WTC11 (cell line): Measurements from ENCODE around the gene OLIG1. TPM values are rescaled to one million over a fixed set of nuclear protein-coding genes. Genes with fewer than 3 reads are reported as not detected.

Experiments
- ATAC-seq: fragments of 200-7000 bp; cut with Tn5 transposase; 2 replicates; pipeline ENCODE4 v1.10.0; 2021; ENCODE audit warnings: mild to moderate bottlenecking, moderate library complexity
- CTCF ChIA-PET: fragments of 300-600 bp; sonication (Branson Sonifier 250); formaldehyde crosslinking; loops from one replicate; lab custom pipeline; 2021; ENCODE audit warnings: antibody characterized with exemption; lab: Charles Lee
- POLR2A ChIA-PET: fragments of 350-600 bp; sonication (Branson Sonifier 250); formaldehyde crosslinking; loops from one replicate; lab custom pipeline; 2021; ENCODE audit warnings: antibody characterized with exemption; lab: Charles Lee
- DNase-seq: peaks from one replicate; pipeline ENCODE4 v3.0.0; 2021; ENCODE audit warnings: low spot score
- H3K27ac Mint-ChIP-seq: 2 replicates; pipeline ENCODE4 v1.8.0; 2021; ENCODE audit warnings: mixed read lengths
- H3K27me3 Mint-ChIP-seq: 2 replicates; pipeline ENCODE4 v1.8.0; 2021; ENCODE audit warnings: low read depth, mild to moderate bottlenecking, moderate library complexity, mixed read lengths
- H3K36me3 Mint-ChIP-seq: 2 replicates; pipeline ENCODE4 v1.8.0; 2021; ENCODE audit warnings: mixed read lengths
- H3K4me1 Mint-ChIP-seq: 2 replicates; pipeline ENCODE4 v1.8.0; 2022; ENCODE audit warnings: mixed read lengths
- H3K4me3 Mint-ChIP-seq: 2 replicates; pipeline ENCODE4 v1.8.0; 2021; ENCODE audit warnings: mild to moderate bottlenecking, moderate library complexity, mixed read lengths
- H3K9me3 Mint-ChIP-seq: 2 replicates; pipeline ENCODE4 v1.8.0; 2021; ENCODE audit warnings: mixed read lengths
- CREM ChIP-seq: sonication (generic); formaldehyde crosslinking; IDR thresholded peaks from 2 replicates; pipeline ENCODE4 v1.8.1; 2022; ENCODE audit warnings: mild to moderate bottlenecking, missing genetic modification reagents, moderate library complexity
- CTCF ChIP-seq: fragments of 200-600 bp; IDR thresholded peaks from 2 replicates; pipeline ENCODE4 v1.8.0; 2022; ENCODE audit warnings: antibody characterized with exemption
- EMX1 ChIP-seq: fragments of 250-450 bp; sonication (Bioruptor Pico); IDR thresholded peaks from 2 replicates; pipeline ENCODE4 v1.8.0; 2021; ENCODE audit warnings: mild to moderate bottlenecking
- ERG ChIP-seq: fragments of 250-450 bp; sonication (Bioruptor Pico); IDR thresholded peaks from 2 replicates; pipeline ENCODE4 v1.8.0; 2021; ENCODE audit warnings: mild to moderate bottlenecking
- FOXJ3 ChIP-seq: sonication (generic); formaldehyde crosslinking; IDR thresholded peaks from 2 replicates; pipeline ENCODE4 v1.9.0; 2021; ENCODE audit warnings: missing genetic modification reagents, mild to moderate bottlenecking, borderline replicate concordance
- FOXP1 ChIP-seq: sonication (generic); formaldehyde crosslinking; IDR thresholded peaks from 2 replicates; pipeline ENCODE4 v1.8.0; 2022; ENCODE audit warnings: missing genetic modification reagents, mild to moderate bottlenecking, moderate library complexity, borderline replicate concordance
- GRHL2 ChIP-seq: fragments of 250-450 bp; sonication (Bioruptor Pico); IDR thresholded peaks from 2 replicates; pipeline ENCODE4 v1.8.0; 2022; ENCODE audit warnings: mild to moderate bottlenecking, moderate library complexity; ENCODE audit not compliant: insufficient replicate concordance, severe bottlenecking
- MAX ChIP-seq: sonication (generic); formaldehyde crosslinking; IDR thresholded peaks from 2 replicates; pipeline ENCODE4 v1.8.0; 2022; ENCODE audit warnings: mild to moderate bottlenecking, missing genetic modification reagents
- NFATC4 ChIP-seq: fragments of 250-450 bp; sonication (Bioruptor Pico); IDR thresholded peaks from 2 replicates; pipeline ENCODE4 v1.9.0; 2021; ENCODE audit warnings: mild to moderate bottlenecking
- OVOL2 ChIP-seq: fragments of 250-450 bp; sonication (Bioruptor Pico); IDR thresholded peaks from 2 replicates; pipeline ENCODE4 v1.9.0; 2021; ENCODE audit warnings: mild to moderate bottlenecking, borderline replicate concordance
- SMAD4 ChIP-seq: sonication (generic); formaldehyde crosslinking; IDR thresholded peaks from 2 replicates; pipeline ENCODE4 v1.8.0; 2022; ENCODE audit warnings: mild to moderate bottlenecking, missing genetic modification reagents
- USF1 ChIP-seq: sonication (generic); formaldehyde crosslinking; IDR thresholded peaks from 2 replicates; pipeline ENCODE4 v1.8.0; 2022; ENCODE audit warnings: mild to moderate bottlenecking, missing genetic modification reagents
- ZNF121 ChIP-seq: sonication (generic); formaldehyde crosslinking; IDR thresholded peaks from 2 replicates; pipeline ENCODE4 v1.8.0; 2023; ENCODE audit warnings: missing genetic modification reagents
- ZNF263 ChIP-seq: sonication (generic); formaldehyde crosslinking; IDR thresholded peaks from 2 replicates; pipeline ENCODE4 v1.8.1; 2022; ENCODE audit warnings: low read depth, mild to moderate bottlenecking, moderate library complexity, missing genetic modification reagents
- ZNF396 ChIP-seq: fragments of 250-450 bp; sonication (Bioruptor Pico); IDR thresholded peaks from 2 replicates; pipeline ENCODE4 v1.8.0; 2021; ENCODE audit warnings: mild to moderate bottlenecking, moderate library complexity, borderline replicate concordance
- ZNF416 ChIP-seq: fragments of 250-450 bp; sonication (Bioruptor Pico); IDR thresholded peaks from 2 replicates; pipeline ENCODE4 v1.9.0; 2021; ENCODE audit warnings: mild to moderate bottlenecking, inconsistent platforms
- ZNF532 ChIP-seq: fragments of 250-450 bp; sonication (Bioruptor Pico); IDR thresholded peaks from 2 replicates; pipeline ENCODE4 v1.9.0; 2021; ENCODE audit warnings: mild to moderate bottlenecking, borderline replicate concordance
- total RNA-seq: library from RNA; stranded (reverse); gene quantifications from 3 replicates; pipeline ENCODE4 v1.2.3, GENCODE V29; 2021
- TF ChIP-seq, protein P1 (sequence below): sonication (generic); formaldehyde crosslinking; IDR thresholded peaks from 2 replicates; pipeline ENCODE4 v1.8.1; 2022; ENCODE audit warnings: mild to moderate bottlenecking, missing genetic modification reagents, moderate library complexity, borderline replicate concordance
- TF ChIP-seq, protein P2 (sequence below): sonication (generic); formaldehyde crosslinking; IDR thresholded peaks from 2 replicates; pipeline ENCODE4 v1.8.0; 2022; ENCODE audit warnings: mild to moderate bottlenecking, missing genetic modification reagents
- TF ChIP-seq, protein P3 (sequence below): sonication (generic); formaldehyde crosslinking; IDR thresholded peaks from 2 replicates; pipeline ENCODE4 v1.8.1; 2022; ENCODE audit warnings: mild to moderate bottlenecking, moderate library complexity, missing genetic modification reagents

OLIG1 gene
- total RNA-seq, 1 experiment from 2014 or later = 2.1 TPM

- ATAC-seq (no peak), DNase-seq (no peak)
- no peak overlapping the region for H3K27ac Mint-ChIP-seq
- H3K4me1 Mint-ChIP-seq = peaks cover 56% of the 10 kb centered on the region
- H3K36me3 Mint-ChIP-seq = no peaks in the 10 kb centered on the region
- H3K27me3 Mint-ChIP-seq = peaks cover 100% of the 10 kb centered on the region
- H3K4me3 Mint-ChIP-seq = no peak overlapping the region
- POLR2A ChIA-PET = interaction anchor here (0.6 to 0.7 kb wide), 2 partner anchors 14 to 165 kb away, joined by 3 to 4 read pairs; no protein-coding TSS in a partner anchor
- H3K9me3 Mint-ChIP-seq = no peaks in the 10 kb centered on the region
- CTCF ChIA-PET = interaction anchor here (1.1 to 6.5 kb wide), 4 partner anchors 39 to 169 kb away, joined by 3 to 28 read pairs (median 4); no protein-coding TSS in a partner anchor
- TF ChIP-seq FOXP1 (CRISPR knock-in tag) (no peak), ZNF396 (CRISPR knock-in tag) (no peak), NFATC4 (CRISPR knock-in tag) (no peak), CREM (no peak), ERG (CRISPR knock-in tag) (no peak), ZNF121 (CRISPR knock-in tag) (no peak), ZNF416 (no peak), ZNF263 (CRISPR knock-in tag) (no peak), FOXJ3 (CRISPR knock-in tag) (no peak), CTCF (no peak), GRHL2 (CRISPR knock-in tag) (no peak)
- TF ChIP-seq, protein P1, sequence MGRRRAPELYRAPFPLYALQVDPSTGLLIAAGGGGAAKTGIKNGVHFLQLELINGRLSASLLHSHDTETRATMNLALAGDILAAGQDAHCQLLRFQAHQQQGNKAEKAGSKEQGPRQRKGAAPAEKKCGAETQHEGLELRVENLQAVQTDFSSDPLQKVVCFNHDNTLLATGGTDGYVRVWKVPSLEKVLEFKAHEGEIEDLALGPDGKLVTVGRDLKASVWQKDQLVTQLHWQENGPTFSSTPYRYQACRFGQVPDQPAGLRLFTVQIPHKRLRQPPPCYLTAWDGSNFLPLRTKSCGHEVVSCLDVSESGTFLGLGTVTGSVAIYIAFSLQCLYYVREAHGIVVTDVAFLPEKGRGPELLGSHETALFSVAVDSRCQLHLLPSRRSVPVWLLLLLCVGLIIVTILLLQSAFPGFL (CRISPR knock-in tag) = no peak
- TF ChIP-seq, protein P2, sequence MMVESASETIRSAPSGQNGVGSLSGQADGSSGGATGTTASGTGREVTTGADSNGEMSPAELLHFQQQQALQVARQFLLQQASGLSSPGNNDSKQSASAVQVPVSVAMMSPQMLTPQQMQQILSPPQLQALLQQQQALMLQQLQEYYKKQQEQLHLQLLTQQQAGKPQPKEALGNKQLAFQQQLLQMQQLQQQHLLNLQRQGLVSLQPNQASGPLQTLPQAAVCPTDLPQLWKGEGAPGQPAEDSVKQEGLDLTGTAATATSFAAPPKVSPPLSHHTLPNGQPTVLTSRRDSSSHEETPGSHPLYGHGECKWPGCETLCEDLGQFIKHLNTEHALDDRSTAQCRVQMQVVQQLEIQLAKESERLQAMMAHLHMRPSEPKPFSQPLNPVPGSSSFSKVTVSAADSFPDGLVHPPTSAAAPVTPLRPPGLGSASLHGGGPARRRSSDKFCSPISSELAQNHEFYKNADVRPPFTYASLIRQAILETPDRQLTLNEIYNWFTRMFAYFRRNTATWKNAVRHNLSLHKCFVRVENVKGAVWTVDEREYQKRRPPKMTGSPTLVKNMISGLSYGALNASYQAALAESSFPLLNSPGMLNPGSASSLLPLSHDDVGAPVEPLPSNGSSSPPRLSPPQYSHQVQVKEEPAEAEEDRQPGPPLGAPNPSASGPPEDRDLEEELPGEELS = no peak
- TF ChIP-seq, all 79 proteins: peak for 0
Measured at GRCh38 chr21:33031152-33031911, 38.6 kb upstream of the OLIG1 start.

DNA sequence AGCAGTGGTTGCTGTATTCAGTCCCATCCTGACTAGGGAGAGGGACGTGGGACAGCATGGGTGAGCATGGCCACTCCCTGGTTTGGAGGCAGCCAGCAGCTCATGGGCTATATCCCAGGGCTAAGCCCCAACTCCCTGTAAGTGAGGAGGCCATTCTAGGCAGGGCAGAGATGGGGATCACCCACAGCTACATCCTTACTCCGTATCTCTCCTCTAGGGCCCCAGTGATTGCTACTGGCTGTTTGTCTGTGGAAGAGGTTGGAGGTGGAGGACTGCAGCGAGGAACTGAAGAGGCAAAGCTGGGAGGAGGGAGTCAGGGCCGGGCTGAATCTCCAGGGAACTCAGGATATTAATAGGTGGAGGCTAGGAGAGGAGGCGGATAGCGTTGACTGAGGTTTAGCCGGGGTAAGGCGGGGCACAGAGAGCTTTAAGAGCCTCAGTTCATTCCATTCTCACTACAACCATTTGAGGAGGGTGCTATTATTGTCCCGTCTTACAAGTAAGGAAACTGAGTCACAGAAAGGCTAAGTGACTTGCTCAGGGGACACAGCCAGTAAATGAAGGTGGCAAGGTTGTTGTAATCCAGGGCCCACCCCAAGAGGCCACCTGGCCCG, 37.4 kb upstream of the OLIG1 start:
- no peak for ATAC-seq
- no peak overlapping the region for H3K27ac Mint-ChIP-seq
- H3K36me3 Mint-ChIP-seq = no peaks in the 10 kb centered on the region
- POLR2A ChIA-PET = interaction anchor here (0.6 kb wide), 1 partner anchor 17 kb away, joined by 5 read pairs; no protein-coding TSS in a partner anchor
- H3K9me3 Mint-ChIP-seq = no peaks in the 10 kb centered on the region
- peaks cover 100% of the 10 kb centered on the region for H3K27me3 Mint-ChIP-seq
- H3K4me1 Mint-ChIP-seq = peaks cover 58% of the 10 kb centered on the region
- no peak overlapping the region for H3K4me3 Mint-ChIP-seq
- no peak for DNase-seq
- CTCF ChIA-PET = interaction anchor here (1.6 to 6.5 kb wide), 3 partner anchors 7 to 95 kb away, joined by 4 to 28 read pairs (median 12); partner anchors contain the start of gene OLIG2
- TF ChIP-seq EMX1 (no peak), OVOL2 (CRISPR knock-in tag) (no peak), SMAD4 (CRISPR knock-in tag) (no peak), USF1 (no peak), ZNF532 (no peak), MAX (CRISPR knock-in tag) (no peak)
- TF ChIP-seq, protein P3, sequence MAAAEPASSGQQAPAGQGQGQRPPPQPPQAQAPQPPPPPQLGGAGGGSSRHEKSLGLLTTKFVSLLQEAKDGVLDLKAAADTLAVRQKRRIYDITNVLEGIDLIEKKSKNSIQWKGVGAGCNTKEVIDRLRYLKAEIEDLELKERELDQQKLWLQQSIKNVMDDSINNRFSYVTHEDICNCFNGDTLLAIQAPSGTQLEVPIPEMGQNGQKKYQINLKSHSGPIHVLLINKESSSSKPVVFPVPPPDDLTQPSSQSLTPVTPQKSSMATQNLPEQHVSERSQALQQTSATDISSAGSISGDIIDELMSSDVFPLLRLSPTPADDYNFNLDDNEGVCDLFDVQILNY (CRISPR knock-in tag) = no peak
